Stimulated activated CD4-positive, alpha-beta T cell treated with anti-CD3 and anti-CD28 coated beads, Interleukin-2, amount 100 ng/mL, for 24 hours (primary cell): ENCODE measurements around the gene FYCO1.

Experiments used
- DNase-seq, 2 donors: peaks; one replicate each; pipeline ENCODE4 v3.0.0-alpha.2; 2020

FYCO1 gene

GRCh38 chr3:45940004-45940780 is 55.4 kb downstream of the FYCO1 start:
- no peak for DNase-seq

DNA sequence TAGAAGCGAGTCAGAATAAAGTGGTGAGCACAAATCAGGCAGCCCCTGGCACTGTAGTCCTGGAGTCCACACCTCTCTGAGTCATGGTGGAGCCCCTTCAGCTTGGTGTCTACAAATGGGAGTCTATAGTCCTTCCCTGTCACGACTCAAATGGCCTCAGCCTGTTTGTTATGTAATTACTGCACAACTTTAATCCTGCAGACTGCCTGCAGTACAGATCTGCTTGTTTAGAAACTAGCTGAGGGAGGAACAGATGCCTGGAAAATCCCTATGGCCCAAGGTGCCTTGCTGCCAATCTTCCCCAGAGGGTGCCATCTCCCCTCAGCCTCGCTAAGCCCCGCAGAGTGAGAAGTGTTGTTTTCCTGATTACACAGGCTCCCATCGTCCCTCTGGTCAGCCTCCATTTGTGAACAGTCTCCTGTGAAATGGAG is 56.3 kb downstream of the FYCO1 start:
- DNase-seq, result no peak

DNA sequence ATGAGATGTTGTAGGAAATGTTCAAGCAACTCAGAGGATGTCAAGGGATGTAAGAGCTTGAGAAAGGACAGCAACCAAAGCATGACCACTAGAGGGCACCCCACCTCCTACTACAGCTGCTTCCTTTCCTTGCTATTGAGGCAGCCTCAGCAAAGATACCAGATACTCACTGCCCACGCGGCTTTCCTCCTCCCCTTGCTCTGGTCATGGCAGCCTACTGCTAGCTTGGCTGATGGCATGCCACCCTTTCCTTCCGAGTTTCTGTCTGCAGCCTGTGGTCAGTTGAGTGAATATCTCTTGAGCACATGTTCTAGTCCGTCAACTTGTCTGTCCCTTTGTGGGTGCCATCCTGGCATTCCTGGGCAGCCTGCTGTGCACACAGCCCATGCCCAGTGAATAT is 56.8 kb downstream of the FYCO1 start:
- DNase-seq, result peak; percentile 88 to 90

GRCh38 chr3:45938043-45938435 is 57.6 kb downstream of the FYCO1 start:
- no peak for DNase-seq

GRCh38 chr3:45937206-45938042 is 58.2 kb downstream of the FYCO1 start:
- no peak for DNase-seq

GRCh38 chr3:45936261-45936660 is 59.4 kb downstream of the FYCO1 start:
- DNase-seq, result no peak

DNA sequence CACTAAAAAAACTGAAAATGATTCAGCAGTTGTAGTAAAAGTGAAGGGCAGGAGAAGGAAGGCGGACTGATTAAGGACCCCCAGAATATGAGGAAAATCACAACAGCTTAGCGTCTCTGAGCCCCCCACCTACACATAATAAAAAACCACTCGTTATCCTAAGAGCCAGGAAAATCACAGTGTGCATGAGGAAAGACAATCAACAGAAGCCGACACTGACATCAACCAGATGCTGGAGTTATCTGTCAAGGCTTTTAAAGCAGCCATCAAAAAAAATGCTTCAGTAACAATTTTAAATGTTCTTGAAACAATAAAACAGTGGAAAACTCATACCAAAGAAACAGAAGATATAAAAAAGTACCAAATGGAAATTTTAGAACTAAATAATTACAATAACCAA is 62.0 kb downstream of the FYCO1 start:
- no peak for DNase-seq

DNA sequence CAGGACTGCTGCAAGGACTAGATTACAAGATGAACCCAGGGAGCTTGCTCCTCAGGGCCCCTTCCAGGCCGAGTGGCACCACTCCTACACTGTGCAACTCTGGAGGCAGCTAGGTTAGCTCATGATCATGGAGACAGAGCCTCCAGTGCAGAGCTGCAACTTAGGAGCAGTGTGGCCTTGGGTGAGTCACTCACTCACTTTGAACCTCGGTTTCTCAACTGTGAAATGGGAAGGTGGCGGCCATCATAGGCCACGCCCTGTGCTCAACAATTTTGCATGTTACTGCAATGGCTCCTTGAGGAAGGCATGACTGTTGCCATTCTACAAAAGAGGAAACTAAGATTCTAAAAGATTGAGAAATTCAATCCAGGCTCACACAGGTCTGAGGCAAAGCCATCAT is 63.5 kb downstream of the FYCO1 start:
- DNase-seq, result no peak

DNA sequence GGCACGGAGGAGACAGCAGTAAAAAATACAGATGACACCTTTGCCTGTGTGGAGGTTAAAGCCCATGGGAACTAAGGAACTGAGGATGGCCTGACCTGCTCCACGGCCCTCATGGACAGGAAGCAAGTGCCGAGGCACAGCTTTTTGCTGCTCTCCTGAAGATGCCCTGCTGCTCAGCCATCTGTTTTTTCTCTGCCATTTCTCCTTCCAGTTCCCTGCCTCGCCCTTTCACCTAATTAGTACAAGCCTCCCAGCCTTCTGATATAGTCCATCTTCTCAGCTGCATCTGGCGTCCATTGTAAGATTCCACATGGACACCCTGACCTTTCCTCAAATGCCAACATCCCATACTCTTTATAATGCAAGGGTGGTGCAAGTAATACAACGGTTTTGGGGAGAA is 64.1 kb downstream of the FYCO1 start:
- no peak for DNase-seq

- peak; percentile 76 for DNase-seq
Measured at GRCh38 chr3:45929042-45929679, 66.5 kb downstream of the FYCO1 start.

- DNase-seq, result no peak
Measured at GRCh38 chr3:45927881-45928280, 67.7 kb downstream of the FYCO1 start.

DNA sequence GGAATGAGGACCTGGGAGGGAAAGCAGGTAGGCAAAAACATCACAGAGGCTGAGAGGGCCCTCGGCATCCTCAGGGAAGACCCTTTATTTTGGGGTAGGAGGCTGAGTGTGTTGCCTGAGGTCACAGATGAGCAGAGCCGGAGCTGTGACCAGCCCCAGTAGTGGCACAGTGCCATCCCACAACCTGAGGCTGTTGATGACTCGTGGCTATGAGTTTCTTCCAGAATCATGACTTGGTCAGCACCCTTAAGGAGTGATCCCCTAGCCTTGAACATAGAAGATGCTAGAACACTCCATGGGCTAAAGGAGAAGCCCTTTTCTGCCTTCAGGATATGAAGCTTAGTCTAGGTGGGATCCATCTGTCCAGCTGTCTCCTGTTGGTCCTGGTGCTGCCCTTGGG is 71.9 kb downstream of the FYCO1 start:
- DNase-seq, result no peak

DNA sequence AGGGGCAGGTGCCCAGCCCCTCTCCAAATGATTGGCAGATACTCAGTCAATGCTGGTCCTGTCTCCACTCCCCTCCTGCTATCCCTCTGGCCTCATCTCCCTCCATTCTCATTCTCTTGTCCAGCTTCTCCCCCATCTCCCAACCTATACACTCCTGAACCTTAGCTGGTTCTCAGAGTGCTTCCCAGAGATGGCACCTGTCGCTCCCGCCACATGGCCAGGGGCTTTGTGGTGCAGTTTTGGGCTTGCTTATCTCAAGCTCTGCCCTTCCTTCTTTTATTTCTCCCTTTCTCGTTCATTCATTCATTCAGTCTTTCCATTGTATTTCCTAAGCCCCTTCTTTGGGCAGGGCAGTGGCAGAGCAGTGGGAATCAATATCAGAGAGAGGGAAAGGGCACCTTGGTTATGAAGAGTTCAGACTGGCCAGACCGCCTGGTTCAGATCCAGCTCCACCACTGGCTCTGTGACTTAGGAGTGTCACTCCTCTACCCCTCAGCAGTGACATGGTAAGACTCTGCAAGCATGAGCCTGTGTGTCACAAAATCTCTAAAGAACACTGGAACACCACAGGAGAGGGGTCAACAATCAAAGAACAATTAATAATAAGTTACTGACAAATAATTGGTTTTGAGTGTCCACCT is 72.6 kb downstream of the FYCO1 start:
- no peak for DNase-seq

GRCh38 chr3:45922039-45922326 is 73.6 kb downstream of the FYCO1 start:
- DNase-seq, result no peak

GRCh38 chr3:45921158-45922038 is 74.2 kb downstream of the FYCO1 start:
- no peak for DNase-seq

DNA sequence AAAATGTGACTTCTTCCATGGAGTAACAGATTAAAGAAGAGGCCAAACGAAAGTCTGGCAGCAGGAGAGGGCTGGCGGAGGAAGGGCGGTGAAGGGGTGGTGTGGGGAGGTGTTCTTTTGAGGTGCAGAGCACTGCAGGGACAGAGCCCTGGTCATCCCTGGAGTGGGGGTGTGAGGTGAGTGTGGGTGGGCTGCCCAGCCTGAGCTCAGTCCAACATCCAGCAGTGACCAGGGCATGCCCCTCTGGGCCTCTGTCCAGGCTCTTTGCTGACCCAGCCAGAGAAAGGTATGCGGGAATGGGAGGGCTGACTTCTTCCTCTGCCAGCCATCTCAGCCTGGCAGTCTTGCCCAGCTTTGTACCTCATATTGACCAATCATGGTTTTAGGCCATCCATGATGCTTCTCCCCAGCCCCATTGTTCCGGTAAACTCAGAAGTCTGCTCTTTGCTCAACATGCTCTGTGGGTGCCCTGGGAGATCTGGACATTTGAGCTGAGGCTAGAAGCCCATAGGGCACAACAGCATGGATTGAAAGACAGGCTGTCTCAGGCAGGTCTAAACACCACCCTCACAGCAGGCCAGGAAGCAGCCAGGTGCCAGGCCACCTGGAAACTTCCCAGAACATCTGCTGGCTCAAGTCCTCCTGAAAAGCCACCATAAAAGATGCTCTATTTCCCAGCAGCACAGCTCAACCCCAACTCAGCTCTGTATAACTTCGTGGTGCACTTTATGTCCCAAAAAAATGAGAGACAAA is 78.3 kb downstream of the FYCO1 start:
- no peak for DNase-seq

GRCh38 chr3:45915518-45916231 is 79.9 kb downstream of the FYCO1 start:
- DNase-seq, result peak; percentile 82

DNA sequence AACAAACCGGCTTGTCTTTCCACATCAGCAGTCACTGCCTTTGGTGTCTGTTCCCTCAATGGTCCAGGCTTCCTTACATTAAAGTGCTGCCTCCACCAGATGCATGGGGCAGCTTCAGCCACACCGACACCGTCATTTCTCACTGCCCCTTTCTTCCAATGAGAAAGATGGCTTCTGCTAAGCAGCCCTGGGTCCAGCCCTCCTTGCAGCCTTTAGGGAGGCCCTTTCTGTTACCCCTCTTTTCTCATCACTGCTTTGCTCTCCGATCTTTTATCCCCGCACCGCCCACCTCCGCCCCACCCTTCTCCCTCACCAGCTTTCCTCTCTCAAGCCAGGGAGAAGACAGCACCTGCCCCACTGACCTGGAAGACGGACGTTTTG is 80.6 kb downstream of the FYCO1 start:
- no peak for DNase-seq

GRCh38 chr3:45914362-45915058 is 81.1 kb downstream of the FYCO1 start:
- DNase-seq, result no peak

DNA sequence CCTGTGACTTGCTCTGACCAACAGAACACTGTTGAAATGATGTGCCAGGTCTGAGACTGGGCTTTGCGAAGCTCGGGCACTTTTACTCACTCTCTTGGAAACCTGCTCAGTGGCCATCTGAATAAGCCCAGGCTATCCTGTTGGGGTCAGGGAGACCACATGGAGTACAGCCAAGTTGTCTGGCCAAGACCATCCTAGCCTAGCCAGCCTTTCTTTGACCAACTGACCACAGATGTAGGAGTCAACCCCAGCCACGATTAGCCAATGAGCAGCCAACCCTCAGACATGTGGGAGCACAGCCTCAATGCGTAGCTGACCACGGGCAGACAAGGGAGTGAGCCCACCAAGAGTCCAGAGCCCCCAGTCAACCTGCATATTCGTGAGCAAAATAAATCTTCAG is 83.2 kb downstream of the FYCO1 start:
- no peak for DNase-seq
